ENCODE measurements around the gene MCAT. TPM values are rescaled to one million over a fixed set of nuclear protein-coding genes. Genes with fewer than 3 reads are reported as not detected.

Gene MCAT
- total RNA-seq = 10 to 100 TPM; 18.6 to 31.1 (median 26.2) TPM

GRCh38 chr22:43142880-43143562 is at the start of gene MCAT:
Gene MCAT (minus strand): TSS chr22:43143398. CDS start chr22:43143348, 50 bp downstream.
- TF ChIP-seq POLR2A (IDR thresholded peaks at IDR 0.05) (peak; percentile 20), CTCF (IDR thresholded peaks at IDR 0.05) (no peak), POLR2AphosphoS5 (IDR thresholded peaks at IDR 0.05) (peak; percentile 31 to 83 (median 73))
- Histone ChIP-seq H3K27me3 (no peaks in the 10 kb centered on the region), H3K4me1 (peaks cover 0 to 8% of the 10 kb centered on the region in 2 donors), H3K27ac (peak within 1 kb of the TSS; percentile 84 to 86), H3K9me3 (no peaks in the 10 kb centered on the region), H3K36me3 (no peaks in the 10 kb centered on the region), H3K4me3 (peak within 1 kb of the TSS; percentile 79 to 94 (median 84))
- DNase-seq (ENCODE audit: low spot score in 2 of 2) = peak; percentile 63 to 77
- intact Hi-C loops (cut with DNase I; ENCODE audit: low total_unique reads) = no loop called here

DNA sequence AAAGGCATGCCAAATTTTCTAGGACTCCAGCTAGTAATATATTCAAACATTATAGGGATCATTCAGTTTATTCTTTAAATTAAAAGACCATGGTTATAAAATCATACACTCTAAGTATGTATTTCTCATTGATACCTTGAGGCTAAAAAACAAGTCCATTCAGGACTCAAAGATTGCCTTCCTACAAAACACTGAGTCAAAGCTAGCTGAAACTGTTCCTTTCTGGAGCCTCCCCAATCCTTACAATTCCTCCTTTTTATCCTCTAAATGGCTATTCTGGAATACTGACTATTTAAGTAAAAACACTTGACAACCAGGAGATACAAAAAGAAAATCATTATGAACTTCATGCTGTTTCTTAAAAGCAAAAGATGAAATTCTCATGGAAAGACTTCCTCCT is 48.6 kb upstream of the MCAT start:
- no peak for TF ChIP-seq POLR2A (IDR thresholded peaks at IDR 0.05)
- no peak for TF ChIP-seq POLR2AphosphoS5 (IDR thresholded peaks at IDR 0.05)
- TF ChIP-seq CTCF (IDR thresholded peaks at IDR 0.05) = no peak
- Histone ChIP-seq H3K27me3 (no peaks in the 10 kb centered on the region), H3K9me3 (no peaks in the 10 kb centered on the region), H3K4me1 (no peaks in the 10 kb centered on the region), H3K27ac (no peak overlapping the region), H3K36me3 (no peaks in the 10 kb centered on the region), H3K4me3 (no peak overlapping the region)
- intact Hi-C loops (cut with DNase I; ENCODE audit: low total_unique reads) = no loop called here
- no peak for DNase-seq (ENCODE audit: low spot score in 2 of 2)

DNA sequence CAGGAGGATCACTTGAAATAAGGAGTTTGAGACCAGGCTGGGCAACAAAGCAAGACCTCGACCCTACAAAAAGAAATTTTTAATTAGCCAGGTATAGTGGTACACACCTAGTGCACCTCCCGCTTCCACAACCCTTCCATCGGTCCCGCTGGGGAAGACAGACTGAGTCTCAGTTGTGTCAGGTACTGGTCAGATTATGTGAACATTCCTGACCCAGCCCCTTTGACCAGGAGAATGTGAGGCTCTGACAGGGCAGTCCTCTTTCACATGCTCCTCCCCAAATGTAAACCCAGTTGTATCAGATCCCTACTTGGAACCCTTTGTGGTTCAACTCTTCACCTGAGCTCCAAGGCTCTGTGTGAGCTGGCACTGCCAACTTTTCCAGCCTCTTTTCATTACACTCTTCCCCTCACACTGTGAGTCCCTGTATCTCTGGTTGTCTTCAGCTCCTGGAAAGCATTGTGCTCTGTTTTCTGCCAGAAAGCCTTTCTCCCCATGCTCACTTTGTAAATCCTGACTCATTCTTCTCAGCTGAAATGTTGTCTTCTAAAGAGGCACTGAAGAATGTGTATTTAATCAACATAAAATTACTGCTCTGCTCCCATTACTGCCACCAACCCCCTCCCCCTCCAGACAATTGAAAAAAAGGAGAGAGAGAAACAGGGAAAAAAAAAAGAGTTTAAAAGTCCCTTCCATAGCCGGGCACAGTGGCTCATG is 45.8 kb upstream of the MCAT start:
- DNase-seq (ENCODE audit: low spot score in 2 of 2) = no peak
- intact Hi-C loops (cut with DNase I; ENCODE audit: low total_unique reads) = no loop called here
- Histone ChIP-seq H3K27me3 (no peaks in the 10 kb centered on the region), H3K9me3 (no peaks in the 10 kb centered on the region), H3K4me3 (no peak overlapping the region), H3K27ac (no peak overlapping the region), H3K36me3 (no peaks in the 10 kb centered on the region), H3K4me1 (no peaks in the 10 kb centered on the region)
- TF ChIP-seq POLR2A (IDR thresholded peaks at IDR 0.05) (no peak), CTCF (IDR thresholded peaks at IDR 0.05) (no peak), POLR2AphosphoS5 (IDR thresholded peaks at IDR 0.05) (no peak)

DNA sequence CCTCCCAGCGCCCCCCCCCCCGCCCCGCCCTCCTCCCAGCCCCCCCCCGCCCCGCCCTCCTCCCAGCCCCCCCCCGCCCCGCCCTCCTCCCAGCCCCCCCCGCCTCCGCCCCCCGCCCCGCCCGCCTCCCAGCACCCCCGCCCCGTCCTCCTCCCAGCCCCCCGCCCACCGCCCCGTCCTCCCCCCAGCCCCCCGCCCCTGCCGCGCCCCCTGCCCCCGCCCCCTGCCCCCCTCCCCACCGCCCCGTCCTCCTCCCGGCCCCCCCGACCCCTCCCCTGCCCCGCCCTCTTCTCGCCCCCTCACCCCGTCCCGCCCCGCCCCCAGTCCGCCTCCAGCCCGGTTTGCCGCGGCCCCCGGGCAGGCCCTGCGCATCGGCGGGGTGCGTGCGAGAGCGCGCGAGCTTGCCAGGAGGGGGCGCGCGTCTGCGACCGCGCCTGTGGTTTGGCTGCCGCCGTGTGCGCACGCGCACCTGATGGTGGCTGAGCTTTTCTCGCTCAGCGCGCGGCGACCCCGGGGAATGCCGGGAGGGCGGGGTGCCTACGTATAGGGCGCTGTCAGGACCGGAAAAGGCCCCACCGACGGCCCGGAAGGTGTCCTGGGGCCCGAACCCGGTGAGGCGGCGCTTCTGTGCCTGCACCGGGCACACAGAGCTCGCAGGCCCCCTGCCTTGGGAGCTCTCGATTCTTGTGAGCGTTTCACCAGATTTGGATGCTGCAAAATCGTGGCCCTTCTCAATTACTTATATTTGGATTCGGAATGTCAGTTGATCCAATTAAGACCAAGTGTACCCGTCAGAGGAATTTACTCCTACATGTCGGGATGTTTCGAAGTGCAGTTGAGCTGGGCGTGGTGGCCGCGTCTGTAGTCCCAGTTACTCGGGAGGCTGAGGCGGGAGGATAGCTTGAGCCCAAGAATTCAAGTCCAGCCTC is 44.2 kb upstream of the MCAT start:
- TF ChIP-seq POLR2AphosphoS5 (IDR thresholded peaks at IDR 0.05) = peak; percentile 64 to 75 (median 71)
- TF ChIP-seq CTCF (IDR thresholded peaks at IDR 0.05) = peak in 2 of 3 donors; percentile 41 to 48
- no peak for TF ChIP-seq POLR2A (IDR thresholded peaks at IDR 0.05)
- Histone ChIP-seq H3K27me3 (no peaks in the 10 kb centered on the region), H3K4me3 (peak overlapping the region; percentile 48 to 87 (median 86)), H3K27ac (peak overlapping the region; percentile 87 to 93), H3K4me1 (no peaks in the 10 kb centered on the region), H3K36me3 (no peaks in the 10 kb centered on the region), H3K9me3 (no peaks in the 10 kb centered on the region)
- DNase-seq (ENCODE audit: low spot score in 2 of 2) = peak; percentile 94 to 95
- intact Hi-C loops (cut with DNase I; ENCODE audit: low total_unique reads) = no loop called here

All from breast epithelium (tissue), 4 donors.